WERI-Rb-1 (cell line): ENCODE results near the gene NEXMIF.
"Not testable (repeated sequence)": the region's sequence is repeated elsewhere in the genome, so short reads cannot be mapped to it uniquely, and the experiment has no call there.

Experiments
- DNase-seq: peaks from one replicate; pipeline ENCODE4 v3.0.0-alpha.2; 2020
- H3K27ac ChIP-seq: fragments of 250-450 bp; sonication (Bioruptor Pico); 2 replicates; pipeline ENCODE4 v1.5.1; 2020; ENCODE audit warnings: mild to moderate bottlenecking, moderate library complexity
- H3K27me3 ChIP-seq: fragments of 250-450 bp; sonication (Bioruptor Pico); 2 replicates; pipeline ENCODE4 v1.5.1; 2021; ENCODE audit warnings: mild to moderate bottlenecking, low read depth, moderate library complexity; ENCODE audit not compliant: insufficient read depth, severe bottlenecking
- H3K36me3 ChIP-seq: fragments of 250-450 bp; sonication (Bioruptor Pico); 2 replicates; pipeline ENCODE4 v1.5.1; 2020; ENCODE audit warnings: mild to moderate bottlenecking, moderate library complexity
- H3K4me3 ChIP-seq: 2 replicates; pipeline ENCODE4 v1.5.1; 2011; ENCODE audit warnings: low read depth, mild to moderate bottlenecking, control low read depth, low read length
- H3K9me3 ChIP-seq: fragments of 250-450 bp; sonication (Bioruptor Pico); 2 replicates; pipeline ENCODE4 v1.5.1; 2021; ENCODE audit warnings: mild to moderate bottlenecking, moderate library complexity; ENCODE audit not compliant: severe bottlenecking
- TF ChIP-seq, protein P1 (sequence below): IDR thresholded peaks from 2 replicates; pipeline ENCODE4 v1.5.1; 2011; ENCODE audit warnings: low read depth, mild to moderate bottlenecking, control low read depth, inconsistent platforms, low read length

NEXMIF gene

GRCh38 chrX:74779175-74779574 is 146.1 kb downstream of the NEXMIF start:
- no peaks in the 10 kb centered on the region for H3K9me3 ChIP-seq
- H3K4me3 ChIP-seq: no peak overlapping the region
- TF ChIP-seq, protein P1, sequence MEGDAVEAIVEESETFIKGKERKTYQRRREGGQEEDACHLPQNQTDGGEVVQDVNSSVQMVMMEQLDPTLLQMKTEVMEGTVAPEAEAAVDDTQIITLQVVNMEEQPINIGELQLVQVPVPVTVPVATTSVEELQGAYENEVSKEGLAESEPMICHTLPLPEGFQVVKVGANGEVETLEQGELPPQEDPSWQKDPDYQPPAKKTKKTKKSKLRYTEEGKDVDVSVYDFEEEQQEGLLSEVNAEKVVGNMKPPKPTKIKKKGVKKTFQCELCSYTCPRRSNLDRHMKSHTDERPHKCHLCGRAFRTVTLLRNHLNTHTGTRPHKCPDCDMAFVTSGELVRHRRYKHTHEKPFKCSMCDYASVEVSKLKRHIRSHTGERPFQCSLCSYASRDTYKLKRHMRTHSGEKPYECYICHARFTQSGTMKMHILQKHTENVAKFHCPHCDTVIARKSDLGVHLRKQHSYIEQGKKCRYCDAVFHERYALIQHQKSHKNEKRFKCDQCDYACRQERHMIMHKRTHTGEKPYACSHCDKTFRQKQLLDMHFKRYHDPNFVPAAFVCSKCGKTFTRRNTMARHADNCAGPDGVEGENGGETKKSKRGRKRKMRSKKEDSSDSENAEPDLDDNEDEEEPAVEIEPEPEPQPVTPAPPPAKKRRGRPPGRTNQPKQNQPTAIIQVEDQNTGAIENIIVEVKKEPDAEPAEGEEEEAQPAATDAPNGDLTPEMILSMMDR: no peak
- DNase-seq: no peak
- H3K36me3 ChIP-seq: no peaks in the 10 kb centered on the region
- H3K27ac ChIP-seq: no peak overlapping the region
- peaks cover 12% of the 10 kb centered on the region for H3K27me3 ChIP-seq

- H3K9me3 ChIP-seq: no peaks in the 10 kb centered on the region
- no peak for DNase-seq
- H3K4me3 ChIP-seq: no peak overlapping the region
- peaks cover 15% of the 10 kb centered on the region for H3K27me3 ChIP-seq
- H3K27ac ChIP-seq: no peak overlapping the region
- TF ChIP-seq, protein P1: no peak
- H3K36me3 ChIP-seq: no peaks in the 10 kb centered on the region
Measured at GRCh38 chrX:74774988-74775387, 150.3 kb downstream of the NEXMIF start.

- no peak overlapping the region for H3K4me3 ChIP-seq
- H3K27me3 ChIP-seq: peaks cover 30% of the 10 kb centered on the region
- TF ChIP-seq, protein P1: no peak
- no peaks in the 10 kb centered on the region for H3K9me3 ChIP-seq
- H3K36me3 ChIP-seq: no peaks in the 10 kb centered on the region
- no peak for DNase-seq
- H3K27ac ChIP-seq: no peak overlapping the region
Measured at GRCh38 chrX:74736450-74736849, 188.8 kb downstream of the NEXMIF start.

- TF ChIP-seq, protein P1: no peak
- no peak for DNase-seq
- no peak overlapping the region for H3K27ac ChIP-seq
- H3K9me3 ChIP-seq: no peaks in the 10 kb centered on the region
- no peaks in the 10 kb centered on the region for H3K36me3 ChIP-seq
- H3K4me3 ChIP-seq: no peak overlapping the region
- peaks cover 24% of the 10 kb centered on the region for H3K27me3 ChIP-seq
Measured at GRCh38 chrX:74705269-74705668, 220.0 kb downstream of the NEXMIF start.

- not testable (repeated sequence) for DNase-seq, H3K4me3 ChIP-seq
Measured at GRCh38 chrX:74701343-74701742, 223.9 kb downstream of the NEXMIF start.

GRCh38 chrX:74684466-74684865 is 240.8 kb downstream of the NEXMIF start:
- Histone ChIP-seq H3K4me3 (no peak overlapping the region), H3K36me3 (no peaks in the 10 kb centered on the region), H3K9me3 (no peaks in the 10 kb centered on the region), H3K27ac (no peak overlapping the region), H3K27me3 (peaks cover 13% of the 10 kb centered on the region)
- TF ChIP-seq, protein P1: no peak
- DNase-seq: no peak

More at GRCh38 chrX:74701343-74701742, 223.9 kb downstream of the NEXMIF start:
- H3K27ac ChIP-seq, H3K36me3 ChIP-seq, H3K9me3 ChIP-seq: not testable (repeated sequence)
- peaks cover 15% of the 10 kb centered on the region for H3K27me3 ChIP-seq
